Testis (tissue), 2 donors: ENCODE measurements around the gene ITPKC.

Source experiments
- POLR2A ChIP-seq: fragments of 450-650 bp; IDR thresholded peaks from one replicate; pipeline ENCODE4 v1.6.1; 2017; ENCODE audit warnings: antibody characterized with exemption, mild to moderate bottlenecking, moderate library complexity
- TF ChIP-seq, protein P1 (sequence below), 3 experiments: fragments of 450-650 bp in 2 of 3; fragments of 200-600 bp in 1 of 3; sonication (generic) in 1 of 3; IDR thresholded peaks; one replicate each; pipeline ENCODE4 v1.5.1; 2016 to 2019; ENCODE audit warnings: antibody characterized with exemption in 3 of 3, mild to moderate bottlenecking in 2 of 3, moderate library complexity in 1 of 3

DNA sequence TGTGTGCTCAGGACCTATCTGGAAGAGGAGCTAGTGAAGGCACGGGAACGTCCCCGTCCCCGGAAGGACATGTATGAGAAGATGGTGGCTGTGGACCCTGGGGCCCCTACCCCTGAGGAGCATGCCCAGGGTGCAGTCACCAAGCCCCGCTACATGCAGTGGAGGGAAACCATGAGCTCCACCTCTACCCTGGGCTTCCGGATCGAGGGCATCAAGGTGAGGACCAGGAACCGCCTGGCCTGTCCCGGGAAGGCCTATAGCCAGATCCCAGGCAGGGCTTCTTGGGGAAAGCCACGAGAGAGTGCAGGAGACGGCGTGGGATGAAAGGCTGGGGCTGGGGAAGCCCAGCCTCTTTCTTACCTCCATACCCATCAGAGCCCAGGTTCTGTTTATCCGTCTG is 16.2 kb downstream of the ITPKC start:
- TF ChIP-seq, protein P1, sequence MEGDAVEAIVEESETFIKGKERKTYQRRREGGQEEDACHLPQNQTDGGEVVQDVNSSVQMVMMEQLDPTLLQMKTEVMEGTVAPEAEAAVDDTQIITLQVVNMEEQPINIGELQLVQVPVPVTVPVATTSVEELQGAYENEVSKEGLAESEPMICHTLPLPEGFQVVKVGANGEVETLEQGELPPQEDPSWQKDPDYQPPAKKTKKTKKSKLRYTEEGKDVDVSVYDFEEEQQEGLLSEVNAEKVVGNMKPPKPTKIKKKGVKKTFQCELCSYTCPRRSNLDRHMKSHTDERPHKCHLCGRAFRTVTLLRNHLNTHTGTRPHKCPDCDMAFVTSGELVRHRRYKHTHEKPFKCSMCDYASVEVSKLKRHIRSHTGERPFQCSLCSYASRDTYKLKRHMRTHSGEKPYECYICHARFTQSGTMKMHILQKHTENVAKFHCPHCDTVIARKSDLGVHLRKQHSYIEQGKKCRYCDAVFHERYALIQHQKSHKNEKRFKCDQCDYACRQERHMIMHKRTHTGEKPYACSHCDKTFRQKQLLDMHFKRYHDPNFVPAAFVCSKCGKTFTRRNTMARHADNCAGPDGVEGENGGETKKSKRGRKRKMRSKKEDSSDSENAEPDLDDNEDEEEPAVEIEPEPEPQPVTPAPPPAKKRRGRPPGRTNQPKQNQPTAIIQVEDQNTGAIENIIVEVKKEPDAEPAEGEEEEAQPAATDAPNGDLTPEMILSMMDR (IDR thresholded peaks at IDR 0.05), result no peak
- TF ChIP-seq POLR2A, result no peak
